Measurements from ENCODE around the gene PCYT2. TPM values are rescaled to one million over a fixed set of nuclear protein-coding genes. Genes with fewer than 3 reads are reported as not detected.

The PCYT2 gene
- total RNA-seq, 1 experiment from 2014 or later: 31.4 TPM

DNA sequence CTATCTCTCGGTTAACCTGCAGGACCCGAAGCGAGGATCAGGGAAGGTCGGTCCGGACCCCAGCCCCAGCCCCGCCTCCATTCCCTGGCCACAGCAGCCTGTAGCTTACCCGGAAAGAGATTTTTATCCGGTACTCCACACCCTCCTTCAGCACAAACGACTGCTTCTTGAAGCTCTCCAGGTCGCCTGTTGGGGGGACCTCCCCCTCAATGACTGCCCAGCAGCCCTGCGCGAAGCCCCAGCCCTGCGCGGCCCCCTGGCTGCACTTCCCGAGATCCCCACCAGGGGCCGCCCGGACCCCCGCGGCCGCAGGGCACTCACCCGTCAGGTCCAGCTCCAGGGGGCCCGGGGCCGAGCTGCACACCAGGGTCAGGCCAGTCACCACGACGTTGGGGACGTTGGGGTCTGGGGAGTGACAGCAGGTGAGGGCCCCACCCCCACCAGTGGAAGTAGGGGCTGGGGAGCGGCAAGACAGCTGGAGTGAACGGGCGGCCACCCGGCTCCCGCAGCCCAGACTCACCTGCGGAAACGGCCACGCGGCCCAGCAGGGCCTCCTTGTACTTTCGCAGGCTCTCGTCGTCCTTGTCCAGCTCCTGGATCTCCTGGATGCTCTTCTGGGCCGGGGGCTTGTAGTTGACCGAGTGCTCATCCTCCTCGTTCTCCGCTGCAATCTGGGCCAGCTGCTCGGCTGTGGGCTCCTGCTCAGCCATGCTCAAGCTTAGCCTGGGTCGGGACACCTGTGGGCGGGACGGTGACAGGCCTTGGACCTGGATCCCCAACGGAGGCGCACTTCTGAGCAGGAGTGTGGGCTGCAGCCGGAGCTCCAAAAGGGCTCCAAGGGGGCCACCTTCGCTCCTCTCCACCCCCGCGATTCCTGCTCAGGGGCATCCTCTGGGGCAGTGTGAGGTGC is 41.7 kb downstream of the PCYT2 start (continued):
- TF ChIP-seq, protein P1, sequence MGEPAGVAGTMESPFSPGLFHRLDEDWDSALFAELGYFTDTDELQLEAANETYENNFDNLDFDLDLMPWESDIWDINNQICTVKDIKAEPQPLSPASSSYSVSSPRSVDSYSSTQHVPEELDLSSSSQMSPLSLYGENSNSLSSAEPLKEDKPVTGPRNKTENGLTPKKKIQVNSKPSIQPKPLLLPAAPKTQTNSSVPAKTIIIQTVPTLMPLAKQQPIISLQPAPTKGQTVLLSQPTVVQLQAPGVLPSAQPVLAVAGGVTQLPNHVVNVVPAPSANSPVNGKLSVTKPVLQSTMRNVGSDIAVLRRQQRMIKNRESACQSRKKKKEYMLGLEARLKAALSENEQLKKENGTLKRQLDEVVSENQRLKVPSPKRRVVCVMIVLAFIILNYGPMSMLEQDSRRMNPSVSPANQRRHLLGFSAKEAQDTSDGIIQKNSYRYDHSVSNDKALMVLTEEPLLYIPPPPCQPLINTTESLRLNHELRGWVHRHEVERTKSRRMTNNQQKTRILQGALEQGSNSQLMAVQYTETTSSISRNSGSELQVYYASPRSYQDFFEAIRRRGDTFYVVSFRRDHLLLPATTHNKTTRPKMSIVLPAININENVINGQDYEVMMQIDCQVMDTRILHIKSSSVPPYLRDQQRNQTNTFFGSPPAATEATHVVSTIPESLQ (CRISPR knock-in tag; IDR thresholded peaks at IDR 0.05): no peak
- no peak for TF ChIP-seq ZNF317 (CRISPR knock-in tag; IDR thresholded peaks at IDR 0.05; ENCODE audit: borderline replicate concordance, low read depth)
- 0 out of 2 replicates have a peak, but pooled peaks have one; percentile 25 for TF ChIP-seq CBFB (CRISPR knock-in tag; IDR thresholded peaks at IDR 0.05; ENCODE audit: low read depth)
- peak; percentile 39 for TF ChIP-seq EMX1 (CRISPR knock-in tag; IDR thresholded peaks at IDR 0.05)
- TF ChIP-seq, protein P2, sequence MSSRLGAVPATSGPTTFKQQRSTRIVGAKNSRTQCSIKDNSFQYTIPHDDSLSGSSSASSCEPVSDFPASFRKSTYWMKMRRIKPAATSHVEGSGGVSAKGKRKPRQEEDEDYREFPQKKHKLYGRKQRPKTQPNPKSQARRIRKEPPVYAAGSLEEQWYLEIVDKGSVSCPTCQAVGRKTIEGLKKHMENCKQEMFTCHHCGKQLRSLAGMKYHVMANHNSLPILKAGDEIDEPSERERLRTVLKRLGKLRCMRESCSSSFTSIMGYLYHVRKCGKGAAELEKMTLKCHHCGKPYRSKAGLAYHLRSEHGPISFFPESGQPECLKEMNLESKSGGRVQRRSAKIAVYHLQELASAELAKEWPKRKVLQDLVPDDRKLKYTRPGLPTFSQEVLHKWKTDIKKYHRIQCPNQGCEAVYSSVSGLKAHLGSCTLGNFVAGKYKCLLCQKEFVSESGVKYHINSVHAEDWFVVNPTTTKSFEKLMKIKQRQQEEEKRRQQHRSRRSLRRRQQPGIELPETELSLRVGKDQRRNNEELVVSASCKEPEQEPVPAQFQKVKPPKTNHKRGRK (CRISPR knock-in tag; IDR thresholded peaks at IDR 0.05; ENCODE audit: borderline replicate concordance): no peak
- no peak for TF ChIP-seq HMGA2 (CRISPR knock-in tag; IDR thresholded peaks at IDR 0.05)
- no peak for TF ChIP-seq SOX15 (CRISPR knock-in tag; IDR thresholded peaks at IDR 0.05)
- TF ChIP-seq, protein P3, sequence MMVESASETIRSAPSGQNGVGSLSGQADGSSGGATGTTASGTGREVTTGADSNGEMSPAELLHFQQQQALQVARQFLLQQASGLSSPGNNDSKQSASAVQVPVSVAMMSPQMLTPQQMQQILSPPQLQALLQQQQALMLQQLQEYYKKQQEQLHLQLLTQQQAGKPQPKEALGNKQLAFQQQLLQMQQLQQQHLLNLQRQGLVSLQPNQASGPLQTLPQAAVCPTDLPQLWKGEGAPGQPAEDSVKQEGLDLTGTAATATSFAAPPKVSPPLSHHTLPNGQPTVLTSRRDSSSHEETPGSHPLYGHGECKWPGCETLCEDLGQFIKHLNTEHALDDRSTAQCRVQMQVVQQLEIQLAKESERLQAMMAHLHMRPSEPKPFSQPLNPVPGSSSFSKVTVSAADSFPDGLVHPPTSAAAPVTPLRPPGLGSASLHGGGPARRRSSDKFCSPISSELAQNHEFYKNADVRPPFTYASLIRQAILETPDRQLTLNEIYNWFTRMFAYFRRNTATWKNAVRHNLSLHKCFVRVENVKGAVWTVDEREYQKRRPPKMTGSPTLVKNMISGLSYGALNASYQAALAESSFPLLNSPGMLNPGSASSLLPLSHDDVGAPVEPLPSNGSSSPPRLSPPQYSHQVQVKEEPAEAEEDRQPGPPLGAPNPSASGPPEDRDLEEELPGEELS (CRISPR knock-in tag; IDR thresholded peaks at IDR 0.05): no peak
- no peak for TF ChIP-seq RELA (CRISPR knock-in tag; IDR thresholded peaks at IDR 0.05; ENCODE audit: borderline replicate concordance)
- TF ChIP-seq, protein P4, sequence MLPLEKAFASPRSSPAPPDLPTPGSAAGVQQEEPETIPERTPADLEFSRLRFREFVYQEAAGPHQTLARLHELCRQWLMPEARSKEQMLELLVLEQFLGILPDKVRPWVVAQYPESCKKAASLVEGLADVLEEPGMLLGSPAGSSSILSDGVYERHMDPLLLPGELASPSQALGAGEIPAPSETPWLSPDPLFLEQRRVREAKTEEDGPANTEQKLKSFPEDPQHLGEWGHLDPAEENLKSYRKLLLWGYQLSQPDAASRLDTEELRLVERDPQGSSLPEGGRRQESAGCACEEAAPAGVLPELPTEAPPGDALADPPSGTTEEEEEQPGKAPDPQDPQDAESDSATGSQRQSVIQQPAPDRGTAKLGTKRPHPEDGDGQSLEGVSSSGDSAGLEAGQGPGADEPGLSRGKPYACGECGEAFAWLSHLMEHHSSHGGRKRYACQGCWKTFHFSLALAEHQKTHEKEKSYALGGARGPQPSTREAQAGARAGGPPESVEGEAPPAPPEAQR (CRISPR knock-in tag; IDR thresholded peaks at IDR 0.05): no peak
- TF ChIP-seq ETV6 (CRISPR knock-in tag; IDR thresholded peaks at IDR 0.05): no peak; the same call in 1 of the 2 replicates
- no peak for TF ChIP-seq TP53 (CRISPR knock-in tag; IDR thresholded peaks at IDR 0.05)
- TF ChIP-seq GRHL2 (CRISPR knock-in tag; IDR thresholded peaks at IDR 0.05; ENCODE audit: insufficient replicate concordance, severe bottlenecking): no peak
- TF ChIP-seq NR3C1 (CRISPR knock-in tag; conservative IDR thresholded peaks at IDR 0.05; ENCODE audit: low read depth): no peak
- TF ChIP-seq, protein P5, sequence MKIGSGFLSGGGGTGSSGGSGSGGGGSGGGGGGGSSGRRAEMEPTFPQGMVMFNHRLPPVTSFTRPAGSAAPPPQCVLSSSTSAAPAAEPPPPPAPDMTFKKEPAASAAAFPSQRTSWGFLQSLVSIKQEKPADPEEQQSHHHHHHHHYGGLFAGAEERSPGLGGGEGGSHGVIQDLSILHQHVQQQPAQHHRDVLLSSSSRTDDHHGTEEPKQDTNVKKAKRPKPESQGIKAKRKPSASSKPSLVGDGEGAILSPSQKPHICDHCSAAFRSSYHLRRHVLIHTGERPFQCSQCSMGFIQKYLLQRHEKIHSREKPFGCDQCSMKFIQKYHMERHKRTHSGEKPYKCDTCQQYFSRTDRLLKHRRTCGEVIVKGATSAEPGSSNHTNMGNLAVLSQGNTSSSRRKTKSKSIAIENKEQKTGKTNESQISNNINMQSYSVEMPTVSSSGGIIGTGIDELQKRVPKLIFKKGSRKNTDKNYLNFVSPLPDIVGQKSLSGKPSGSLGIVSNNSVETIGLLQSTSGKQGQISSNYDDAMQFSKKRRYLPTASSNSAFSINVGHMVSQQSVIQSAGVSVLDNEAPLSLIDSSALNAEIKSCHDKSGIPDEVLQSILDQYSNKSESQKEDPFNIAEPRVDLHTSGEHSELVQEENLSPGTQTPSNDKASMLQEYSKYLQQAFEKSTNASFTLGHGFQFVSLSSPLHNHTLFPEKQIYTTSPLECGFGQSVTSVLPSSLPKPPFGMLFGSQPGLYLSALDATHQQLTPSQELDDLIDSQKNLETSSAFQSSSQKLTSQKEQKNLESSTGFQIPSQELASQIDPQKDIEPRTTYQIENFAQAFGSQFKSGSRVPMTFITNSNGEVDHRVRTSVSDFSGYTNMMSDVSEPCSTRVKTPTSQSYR (CRISPR knock-in tag; IDR thresholded peaks at IDR 0.05): 0 out of 2 replicates have a peak, but pooled peaks have one; percentile 9
- 0 out of 2 replicates have a peak, but pooled peaks have one; percentile 2 for TF ChIP-seq ZNF121 (CRISPR knock-in tag; IDR thresholded peaks at IDR 0.05)
- TF ChIP-seq ZBTB21 (CRISPR knock-in tag; IDR thresholded peaks at IDR 0.05; ENCODE audit: borderline replicate concordance): no peak
- no peak for TF ChIP-seq ESRRA (CRISPR knock-in tag; IDR thresholded peaks at IDR 0.05; ENCODE audit: borderline replicate concordance)
- TF ChIP-seq, protein P6, sequence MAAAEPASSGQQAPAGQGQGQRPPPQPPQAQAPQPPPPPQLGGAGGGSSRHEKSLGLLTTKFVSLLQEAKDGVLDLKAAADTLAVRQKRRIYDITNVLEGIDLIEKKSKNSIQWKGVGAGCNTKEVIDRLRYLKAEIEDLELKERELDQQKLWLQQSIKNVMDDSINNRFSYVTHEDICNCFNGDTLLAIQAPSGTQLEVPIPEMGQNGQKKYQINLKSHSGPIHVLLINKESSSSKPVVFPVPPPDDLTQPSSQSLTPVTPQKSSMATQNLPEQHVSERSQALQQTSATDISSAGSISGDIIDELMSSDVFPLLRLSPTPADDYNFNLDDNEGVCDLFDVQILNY (CRISPR knock-in tag; IDR thresholded peaks at IDR 0.05): peak; percentile 34; the same call in 1 of the 2 replicates
- no peak for TF ChIP-seq CREB1 (CRISPR knock-in tag; IDR thresholded peaks at IDR 0.05)
- TF ChIP-seq NR1H2 (CRISPR knock-in tag; IDR thresholded peaks at IDR 0.05): no peak
- no peak for TF ChIP-seq TEAD1 (CRISPR knock-in tag; IDR thresholded peaks at IDR 0.05)
- peak; percentile 43; the same call in 1 of the 2 replicates for TF ChIP-seq FOXP1 (CRISPR knock-in tag; IDR thresholded peaks at IDR 0.05; ENCODE audit: borderline replicate concordance)
- no peak for TF ChIP-seq RORB (CRISPR knock-in tag; IDR thresholded peaks at IDR 0.05)
